Kidney (tissue), 14 donors: ENCODE measurements around the gene NAGK. TPM values are rescaled to one million over a fixed set of nuclear protein-coding genes. Genes with fewer than 3 reads are reported as not detected.

ENCODE experiments used
- DNase-seq, 5 donors: peaks; one replicate each; pipeline ENCODE4 v3.0.0-alpha.2; 2013 to 2020
- FAIRE-seq: peaks from 2 replicates; lab custom pipeline; 2012; peaks lifted over from hg19 to GRCh38; lab: Jason Lieb, UNC
- H3K27ac ChIP-seq, 2 donors: one replicate each; pipeline ENCODE4 v1.7.0; 2013; ENCODE audit warnings: low read depth in 2 of 2, low read length in 2 of 2, inconsistent platforms in 1 of 2
- H3K27me3 ChIP-seq: one replicate; pipeline ENCODE4 v1.7.1; 2013; ENCODE audit warnings: low read length, inconsistent platforms; ENCODE audit not compliant: control insufficient read depth, insufficient read depth
- H3K36me3 ChIP-seq, 3 donors: one replicate each; pipeline versions ENCODE4 v1.7.0 to v1.7.1; 2013; ENCODE audit warnings: low read length in 3 of 3, control low read depth in 1 of 3, inconsistent platforms in 1 of 3; ENCODE audit not compliant: insufficient read depth in 3 of 3, control insufficient read depth in 2 of 3
- H3K4me1 ChIP-seq, 3 donors: one replicate each; pipeline versions ENCODE4 v1.7.0 to v1.7.1; 2013; ENCODE audit warnings: low read length in 3 of 3, inconsistent platforms in 1 of 3, low read depth in 1 of 3; ENCODE audit not compliant: control insufficient read depth in 2 of 3, insufficient read depth in 2 of 3
- H3K4me3 ChIP-seq, 3 donors: one replicate each; pipeline versions ENCODE4 v1.7.0 to v1.8.1; 2013; ENCODE audit warnings: low read length in 3 of 3, control low read depth in 1 of 3, inconsistent platforms in 1 of 3
- H3K9ac ChIP-seq, 3 donors: one replicate each; pipeline versions ENCODE4 v1.7.0 to v1.7.1; 2013; ENCODE audit warnings: low read length in 3 of 3, control low read depth in 1 of 3, inconsistent platforms in 1 of 3
- H3K9me3 ChIP-seq, 3 donors: one replicate each; pipeline versions ENCODE4 v1.7.0 to v1.7.1; 2013; ENCODE audit warnings: low read length in 3 of 3, control low read depth in 1 of 3, inconsistent platforms in 1 of 3; ENCODE audit not compliant: control insufficient read depth in 2 of 3, insufficient read depth in 1 of 3
- CTCF ChIP-seq: IDR thresholded peaks from 3 replicates; pipeline ENCODE4 v1.5.1; 2012; ENCODE audit warnings: mild to moderate bottlenecking, moderate library complexity, borderline replicate concordance; ENCODE audit not compliant: insufficient read depth; ENCODE audit errors: extremely low read depth
- intact Hi-C: fragments of 100-400 bp; cut with DNase I; formaldehyde crosslinking; loops from one replicate; pipeline ENCODE4 v1.11.1; 2022
- polyA plus RNA-seq: library from polyadenylated mRNA; stranded (reverse); fragments of 350-450 nt; fragmentation: Illumina TruSeq; extraction: RNeasy Lipid Tissue Mini Kit (QIAGEN cat#74804); gene quantifications from one replicate; pipeline ENCODE4 v1.2.3, GENCODE V29; 2014; ENCODE audit warnings: low read depth, low replicate concordance; ENCODE audit not compliant: insufficient read depth
- total RNA-seq: library from RNA; stranded (reverse); fragmentation: NEBNext Ultra II Directional; extraction: Animal tissue kit (Norgen Biotek cat#: 25700); gene quantifications from one replicate; pipeline ENCODE4 v1.2.1, GENCODE V29; 2021
- donor health status: control.
- donor health status: control.
- donor health status: control.
- donor health status: control.
- donor health status: control.
- donor health status: DM: yes; HTN: yes; CAD: no.
- donor health status: Normal renal cell carcinoma (clear cell type).

NAGK gene
- total and polyA plus RNA-seq, 2 donors from 2014 or later: 102 to 113 TPM

DNA sequence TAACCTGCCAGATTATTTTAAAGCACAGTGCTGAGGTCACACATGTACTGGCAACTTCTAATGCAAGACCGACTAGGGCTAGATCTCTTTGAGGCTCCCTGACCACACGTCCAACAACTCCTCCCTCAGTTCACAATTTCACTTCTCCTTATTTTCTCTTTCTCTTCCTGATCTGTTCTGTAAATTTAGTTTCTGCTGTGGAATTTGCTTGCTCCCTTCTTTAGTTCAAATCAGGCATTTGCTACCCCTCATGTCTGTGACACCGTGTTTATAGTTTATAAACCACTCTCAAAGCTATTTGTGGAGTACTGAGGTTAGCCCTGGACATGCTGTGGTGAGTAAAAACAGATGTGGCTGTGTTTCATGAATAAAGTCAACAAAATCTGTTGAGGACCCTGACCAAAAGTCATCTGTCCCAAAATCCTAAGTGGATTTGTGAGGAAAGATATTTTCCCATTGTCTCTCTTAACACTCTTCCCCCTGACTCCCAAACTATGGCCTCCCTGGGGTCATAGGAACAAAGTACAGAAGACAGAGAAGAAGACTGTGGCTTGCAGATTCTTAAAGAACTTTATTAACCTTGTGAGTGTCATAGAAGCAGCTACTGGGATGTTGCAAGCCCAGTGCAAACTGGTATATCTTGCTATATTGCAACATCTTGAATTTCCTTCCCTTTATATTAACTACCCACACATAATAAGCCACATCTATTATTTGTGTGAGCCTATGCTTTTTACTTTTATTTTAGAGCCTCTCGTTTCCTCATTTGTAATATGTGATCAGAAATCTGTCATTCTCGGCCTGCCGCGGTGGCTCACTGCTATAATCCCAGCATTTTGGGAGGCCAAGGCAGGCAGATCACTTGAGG, 3.5 kb upstream of the NAGK start:
- TF ChIP-seq CTCF: no peak
- no peak for FAIRE-seq
- no peak overlapping the region for H3K9ac ChIP-seq
- H3K9me3 ChIP-seq: no peaks in the 10 kb centered on the region
- no peaks in the 10 kb centered on the region for H3K27me3 ChIP-seq
- H3K27ac ChIP-seq: peak overlapping the region in 1 of 2 donors; percentile 9
- DNase-seq: peak in 1 of 5 donors; percentile 64
- intact Hi-C loops: no loop called here
- no peak overlapping the region for H3K4me3 ChIP-seq
- H3K36me3 ChIP-seq: no peaks in the 10 kb centered on the region
- H3K4me1 ChIP-seq: peaks cover 0 to 10% (median 4%) of the 10 kb centered on the region in 3 donors

GRCh38 chr2:71066856-71067255, 1.6 kb upstream of the NAGK start:
- no peak overlapping the region for H3K27ac ChIP-seq
- DNase-seq (no peak), FAIRE-seq (no peak)
- no peaks in the 10 kb centered on the region for H3K27me3 ChIP-seq
- peaks cover 0 to 15% (median 4%) of the 10 kb centered on the region in 3 donors for H3K4me1 ChIP-seq
- intact Hi-C loops: no loop called here
- H3K9ac ChIP-seq: no peak overlapping the region
- H3K9me3 ChIP-seq: no peaks in the 10 kb centered on the region
- no peaks in the 10 kb centered on the region for H3K36me3 ChIP-seq
- no peak for TF ChIP-seq CTCF
- no peak overlapping the region for H3K4me3 ChIP-seq

DNA sequence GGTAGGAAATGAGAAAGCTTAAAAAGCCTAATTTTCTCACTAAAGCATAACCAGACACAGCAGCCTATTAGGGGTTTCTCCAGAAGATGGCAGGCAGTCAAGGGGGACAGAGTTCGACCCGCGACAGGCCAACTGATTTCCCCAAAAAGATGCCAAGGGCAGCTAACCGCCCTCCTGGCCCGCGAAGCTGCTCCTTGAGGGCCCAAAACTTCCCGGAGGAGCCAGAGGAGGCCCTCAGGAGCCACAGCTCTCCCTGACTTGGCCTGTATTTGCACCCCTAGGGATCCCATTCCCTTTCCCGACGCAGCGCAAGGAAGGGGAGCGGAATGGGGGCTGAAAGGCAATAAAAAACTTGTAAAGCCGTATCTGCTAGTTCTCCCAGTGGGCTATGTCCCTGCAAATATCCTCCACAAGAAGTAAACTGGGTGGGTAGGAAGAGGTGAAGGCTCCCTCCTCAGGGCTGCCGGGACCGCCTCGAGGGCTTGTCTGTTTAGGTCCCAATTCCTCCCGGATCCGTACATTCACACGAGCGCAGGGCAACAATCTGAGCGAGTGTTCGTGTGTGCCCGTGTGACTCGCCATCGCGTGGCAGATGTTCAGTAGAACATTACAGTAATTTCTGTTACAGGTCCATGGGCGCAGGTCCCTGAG, 756 bp upstream of the NAGK start:
- intact Hi-C loops: no loop called here
- no peak for FAIRE-seq
- TF ChIP-seq CTCF: no peak
- DNase-seq: peak in 1 of 5 donors; percentile 72
- Histone ChIP-seq H3K9me3 (no peaks in the 10 kb centered on the region), H3K9ac (peak overlapping the region; percentile 84 to 99 (median 96)), H3K36me3 (peaks cover 0 to 4% (median 0%) of the 10 kb centered on the region in 3 donors), H3K27ac (peak overlapping the region; percentile 97 to 100), H3K4me3 (peak overlapping the region; percentile 96 to 99 (median 98)), H3K27me3 (no peaks in the 10 kb centered on the region), H3K4me1 (peaks cover 0 to 15% (median 4%) of the 10 kb centered on the region in 3 donors)
